G401 (cell line): Measurements from ENCODE around the gene ZNF747. TPM values are rescaled to one million over a fixed set of nuclear protein-coding genes. Genes with fewer than 3 reads are reported as not detected.
A peak's percentile ranks its signal among the peaks of the same experiment; 100 is the strongest.
"Not testable (repeated sequence)": the region's sequence is repeated elsewhere in the genome, so short reads cannot be mapped to it uniquely, and the experiment has no call there.

Experiments used
- DNase-seq: peaks from one replicate; pipeline ENCODE4 v3.0.0-alpha.2; 2015; ENCODE audit warnings: low spot score
- in situ Hi-C: cut with HindIII; loops from 2 replicates; pipeline ENCODE4 v1.10.0; 2016; ENCODE audit warnings: low sequenced_read_pairs, mixed read lengths
- total RNA-seq: library from RNA; depleted of rRNA; stranded (reverse); fragments of >200 nt; shearing (Covaris generic); gene quantifications from 2 replicates; pipeline ENCODE4 v1.2.3, GENCODE V29; 2014

The ZNF747 gene
- total RNA-seq, 1 experiment from 2014 or later = not detected

GRCh38 chr16:30536391-30537024, 1.9 kb upstream of the ZNF747 start:
- in situ Hi-C loops, DNase-seq: not testable (repeated sequence)

GRCh38 chr16:30535777-30536190, 1.1 kb upstream of the ZNF747 start:
- in situ Hi-C loops = no loop called here
- DNase-seq = peak; percentile 55

GRCh38 chr16:30535106-30535776, 583 bp upstream of the ZNF747 start:
- DNase-seq = no peak
- in situ Hi-C loops = no loop called here

- no peak for DNase-seq
- in situ Hi-C loops = no loop called here
Measured at GRCh38 chr16:30533748-30534367, 800 bp downstream of the ZNF747 start.

- DNase-seq = no peak
- in situ Hi-C loops = no loop called here
Measured at GRCh38 chr16:30533146-30533522, 1.5 kb downstream of the ZNF747 start.

- in situ Hi-C loops = no loop called here
- DNase-seq = no peak
Measured at GRCh38 chr16:30532285-30533145, 2.1 kb downstream of the ZNF747 start.

- in situ Hi-C loops = no loop called here
- DNase-seq = no peak
Measured at GRCh38 chr16:30530163-30531037, 4.3 kb downstream of the ZNF747 start.

GRCh38 chr16:30528799-30529457, 5.7 kb downstream of the ZNF747 start:
- in situ Hi-C loops = no loop called here
- no peak for DNase-seq

- in situ Hi-C loops = no loop called here
- no peak for DNase-seq
Measured at GRCh38 chr16:30527635-30528178, 7.0 kb downstream of the ZNF747 start.

GRCh38 chr16:30526823-30527634, 7.6 kb downstream of the ZNF747 start:
- peak; percentile 93 for DNase-seq
- in situ Hi-C loops = no loop called here

GRCh38 chr16:30526137-30526822, 8.4 kb downstream of the ZNF747 start, which contains the start of gene ZNF768:
ZNF768 (minus strand) TSS chr16:30526566; CDS start chr16:30526413, 153 bp downstream.
- in situ Hi-C loops = no loop called here
- DNase-seq = peak; percentile 14

- in situ Hi-C loops = no loop called here
- no peak for DNase-seq
Measured at GRCh38 chr16:30525844-30526136, 8.9 kb downstream of the ZNF747 start.

GRCh38 chr16:30524575-30525568, 9.8 kb downstream of the ZNF747 start:
- no peak for DNase-seq
- in situ Hi-C loops = no loop called here

GRCh38 chr16:30523768-30524574, 10.7 kb downstream of the ZNF747 start:
- in situ Hi-C loops = no loop called here
- DNase-seq = no peak
